ENCODE data around the gene OBP2A. TPM values are rescaled to one million over a fixed set of nuclear protein-coding genes. Genes with fewer than 3 reads are reported as not detected.

Gene OBP2A
- total RNA-seq, 1 donor from 2014 or later: not detected

DNA sequence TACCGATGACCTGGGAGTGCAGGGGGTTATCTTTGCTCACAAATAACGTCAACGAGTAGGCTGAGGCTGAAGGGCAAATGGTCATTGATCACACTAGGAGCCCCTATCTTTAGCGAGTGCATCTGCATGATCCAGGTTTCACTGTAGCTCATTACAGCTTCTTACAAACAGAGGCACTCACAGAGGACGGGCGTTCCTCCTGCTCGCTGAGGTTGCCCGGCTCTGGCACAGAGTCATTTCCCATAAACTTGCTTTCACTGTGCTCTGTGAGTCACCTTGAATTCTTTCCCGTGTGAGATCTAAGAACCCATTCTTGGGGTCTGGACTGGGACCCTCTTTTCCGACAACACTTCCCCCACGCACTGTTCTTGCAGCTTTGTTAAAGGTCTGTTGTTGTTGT, 13.7 kb downstream of the OBP2A start:
- DNase-seq (no peak), ATAC-seq (ENCODE audit: low read depth) (no peak)
- Mint-ChIP-seq H3K27ac (no peak overlapping the region), H3K27me3 (peaks cover 14% of the 10 kb centered on the region), H3K36me3 (ENCODE audit: low read depth) (no peaks in the 10 kb centered on the region), H3K4me3 (no peak overlapping the region), H3K9me3 (no peaks in the 10 kb centered on the region), H3K4me1 (no peaks in the 10 kb centered on the region)
- POLR2A ChIA-PET: no interaction called here
- CTCF ChIA-PET: no interaction called here
- TF ChIP-seq, protein P1, sequence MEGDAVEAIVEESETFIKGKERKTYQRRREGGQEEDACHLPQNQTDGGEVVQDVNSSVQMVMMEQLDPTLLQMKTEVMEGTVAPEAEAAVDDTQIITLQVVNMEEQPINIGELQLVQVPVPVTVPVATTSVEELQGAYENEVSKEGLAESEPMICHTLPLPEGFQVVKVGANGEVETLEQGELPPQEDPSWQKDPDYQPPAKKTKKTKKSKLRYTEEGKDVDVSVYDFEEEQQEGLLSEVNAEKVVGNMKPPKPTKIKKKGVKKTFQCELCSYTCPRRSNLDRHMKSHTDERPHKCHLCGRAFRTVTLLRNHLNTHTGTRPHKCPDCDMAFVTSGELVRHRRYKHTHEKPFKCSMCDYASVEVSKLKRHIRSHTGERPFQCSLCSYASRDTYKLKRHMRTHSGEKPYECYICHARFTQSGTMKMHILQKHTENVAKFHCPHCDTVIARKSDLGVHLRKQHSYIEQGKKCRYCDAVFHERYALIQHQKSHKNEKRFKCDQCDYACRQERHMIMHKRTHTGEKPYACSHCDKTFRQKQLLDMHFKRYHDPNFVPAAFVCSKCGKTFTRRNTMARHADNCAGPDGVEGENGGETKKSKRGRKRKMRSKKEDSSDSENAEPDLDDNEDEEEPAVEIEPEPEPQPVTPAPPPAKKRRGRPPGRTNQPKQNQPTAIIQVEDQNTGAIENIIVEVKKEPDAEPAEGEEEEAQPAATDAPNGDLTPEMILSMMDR (IDR thresholded peaks at IDR 0.05): no peak
- intact Hi-C loops (cut with micrococcal nuclease): no loop called here

DNA sequence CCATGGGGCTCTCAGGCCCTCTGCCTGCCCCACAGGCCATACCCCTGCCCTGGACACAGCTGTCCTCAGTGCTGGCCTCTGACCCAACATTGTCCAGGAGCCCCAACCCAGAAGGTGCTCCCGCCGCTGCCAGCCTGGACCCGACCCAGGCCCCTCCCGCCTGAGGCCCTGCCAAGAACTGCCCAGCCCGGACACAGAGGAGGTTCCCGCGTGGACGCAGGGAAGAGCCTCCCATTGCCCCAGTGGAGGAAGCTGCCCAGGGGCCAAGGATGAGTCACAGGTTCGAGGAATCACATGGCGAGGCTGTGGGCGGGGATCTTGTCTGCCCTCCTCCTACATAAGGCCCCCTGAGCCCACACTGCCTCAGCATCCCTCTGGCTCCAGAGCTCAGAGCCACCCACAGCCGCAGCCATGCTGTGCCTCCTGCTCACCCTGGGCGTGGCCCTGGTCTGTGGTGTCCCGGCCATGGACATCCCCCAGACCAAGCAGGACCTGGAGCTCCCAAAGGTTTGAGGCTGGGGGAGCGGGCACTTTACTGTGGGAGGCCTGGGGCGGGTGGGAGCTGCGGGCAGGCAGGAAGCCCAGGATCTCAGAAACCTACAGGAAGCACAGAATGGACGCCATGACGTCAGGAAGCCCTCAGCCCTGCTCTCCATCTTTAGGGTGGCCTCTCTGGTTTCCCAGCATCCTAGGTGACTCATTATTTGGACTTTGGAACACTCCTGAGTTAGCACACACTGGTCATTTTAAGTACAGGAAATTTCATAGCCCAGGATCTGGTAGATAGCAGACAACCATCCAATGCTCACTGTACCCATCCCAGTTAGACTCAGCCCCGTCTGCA, 15.7 kb downstream of the OBP2A start, which contains the start of gene PAEP:
Gene PAEP (plus strand): TSS at position 366 of the 844 bp plus-strand sequence.
- intact Hi-C loops (cut with micrococcal nuclease): no loop called here
- Mint-ChIP-seq H3K36me3 (ENCODE audit: low read depth) (no peaks in the 10 kb centered on the region), H3K27me3 (peaks cover 19% of the 10 kb centered on the region), H3K4me3 (no peak within 1 kb of the TSS), H3K27ac (no peak within 1 kb of the TSS), H3K9me3 (no peaks in the 10 kb centered on the region), H3K4me1 (no peaks in the 10 kb centered on the region)
- TF ChIP-seq, protein P1 (IDR thresholded peaks at IDR 0.05): no peak
- ChIA-PET POLR2A (no interaction called here), CTCF (no interaction called here)
- no peak for DNase-seq
- ATAC-seq (ENCODE audit: low read depth): no peak

DNA sequence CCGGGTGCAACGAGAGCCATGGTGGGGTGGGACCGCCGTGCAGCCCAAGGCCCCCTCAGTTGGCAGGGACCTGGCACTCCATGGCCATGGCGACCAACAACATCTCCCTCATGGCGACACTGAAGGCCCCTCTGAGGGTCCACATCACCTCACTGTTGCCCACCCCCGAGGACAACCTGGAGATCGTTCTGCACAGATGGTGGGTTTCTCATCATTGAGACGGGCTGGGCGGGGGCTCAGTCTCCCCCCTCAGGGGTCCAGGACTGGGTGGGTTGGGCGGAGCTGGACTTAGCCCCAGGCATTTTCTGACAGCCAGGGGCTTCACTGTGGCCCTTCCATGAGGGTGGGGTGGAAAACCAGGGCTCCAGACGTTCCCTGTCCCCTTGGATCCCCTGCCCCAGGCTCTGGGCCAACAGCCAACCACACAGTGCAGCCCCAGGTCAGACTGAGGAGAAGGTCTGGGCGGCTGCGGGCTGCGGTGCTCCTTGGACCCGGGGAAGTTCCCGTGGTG, 16.4 kb downstream of the OBP2A start:
- intact Hi-C loops (cut with micrococcal nuclease): no loop called here
- DNase-seq: no peak
- ATAC-seq (ENCODE audit: low read depth): no peak
- H3K27ac Mint-ChIP-seq: no peak overlapping the region
- no peaks in the 10 kb centered on the region for H3K9me3 Mint-ChIP-seq
- H3K27me3 Mint-ChIP-seq: peaks cover 19% of the 10 kb centered on the region
- ChIA-PET POLR2A (no interaction called here), CTCF (no interaction called here)
- H3K36me3 Mint-ChIP-seq (ENCODE audit: low read depth): no peaks in the 10 kb centered on the region
- TF ChIP-seq, protein P1 (IDR thresholded peaks at IDR 0.05): no peak
- no peaks in the 10 kb centered on the region for H3K4me1 Mint-ChIP-seq
- H3K4me3 Mint-ChIP-seq: no peak overlapping the region

DNA sequence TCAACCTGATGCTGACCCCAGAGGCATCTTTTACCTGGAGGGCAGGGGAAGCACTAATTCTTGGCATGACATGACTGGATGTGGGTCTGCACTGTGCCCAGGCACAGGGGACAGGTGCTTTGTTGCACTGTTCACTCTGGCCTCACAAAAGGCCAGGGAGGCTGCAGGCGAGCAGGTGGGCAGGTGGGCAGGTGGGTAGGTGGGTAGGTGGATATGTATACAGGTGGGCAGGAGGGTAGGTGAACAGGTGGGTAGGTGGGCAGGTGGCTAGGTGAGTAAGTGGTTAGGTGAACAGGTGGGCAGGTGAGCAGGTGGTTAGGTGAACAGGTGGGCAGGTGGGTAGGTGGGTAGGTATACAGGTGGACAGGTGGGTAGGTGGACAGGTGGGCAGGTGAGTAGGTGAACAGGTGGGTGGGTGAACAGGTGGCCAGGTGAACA, 17.1 kb downstream of the OBP2A start:
- POLR2A ChIA-PET: no interaction called here
- no peaks in the 10 kb centered on the region for H3K36me3 Mint-ChIP-seq (ENCODE audit: low read depth)
- no peaks in the 10 kb centered on the region for H3K9me3 Mint-ChIP-seq
- ATAC-seq (ENCODE audit: low read depth): no peak
- no peak for DNase-seq
- H3K4me1 Mint-ChIP-seq: no peaks in the 10 kb centered on the region
- TF ChIP-seq, protein P1 (IDR thresholded peaks at IDR 0.05): no peak
- intact Hi-C loops (cut with micrococcal nuclease): no loop called here
- H3K27ac Mint-ChIP-seq: no peak overlapping the region
- CTCF ChIA-PET: no interaction called here
- H3K27me3 Mint-ChIP-seq: peaks cover 19% of the 10 kb centered on the region
- H3K4me3 Mint-ChIP-seq: no peak overlapping the region

DNA sequence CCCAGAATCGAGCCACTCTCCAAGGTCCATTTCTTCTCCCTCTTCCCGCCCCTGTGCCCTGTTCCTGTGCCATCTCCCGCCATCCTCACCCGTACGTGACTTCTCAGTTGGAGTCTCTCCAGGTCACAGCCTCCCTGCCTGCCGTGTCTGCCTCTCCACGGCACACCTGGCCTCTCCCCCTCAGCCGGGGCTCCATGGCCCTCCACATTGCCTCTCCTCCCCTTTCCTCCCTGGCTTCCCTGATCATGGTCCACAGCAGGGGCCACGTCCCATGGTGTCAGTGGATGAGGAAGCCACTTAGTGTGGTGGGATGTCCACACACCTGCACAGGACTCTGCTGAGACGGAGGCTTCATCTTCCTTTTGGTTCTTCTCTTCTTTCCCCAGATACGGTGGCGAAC, 17.9 kb downstream of the OBP2A start:
- intact Hi-C loops (cut with micrococcal nuclease): no loop called here
- H3K27me3 Mint-ChIP-seq: peaks cover 16% of the 10 kb centered on the region
- CTCF ChIA-PET: no interaction called here
- H3K36me3 Mint-ChIP-seq (ENCODE audit: low read depth): no peaks in the 10 kb centered on the region
- no peak overlapping the region for H3K4me3 Mint-ChIP-seq
- ATAC-seq (ENCODE audit: low read depth): no peak
- POLR2A ChIA-PET: no interaction called here
- TF ChIP-seq, protein P1 (IDR thresholded peaks at IDR 0.05): no peak
- peaks cover under 1% of the 10 kb centered on the region for H3K9me3 Mint-ChIP-seq
- H3K27ac Mint-ChIP-seq: no peak overlapping the region
- no peak for DNase-seq
- no peaks in the 10 kb centered on the region for H3K4me1 Mint-ChIP-seq
